ENCODE results near the gene TMOD4.

TMOD4 gene

GRCh38 chr1:151187205-151187604 is 11.4 kb upstream of the TMOD4 start:
- no peak for TF ChIP-seq CTCF (IDR thresholded peaks at IDR 0.05)

GRCh38 chr1:151184211-151184610 is 8.4 kb upstream of the TMOD4 start:
- no peak for TF ChIP-seq CTCF (IDR thresholded peaks at IDR 0.05)

- TF ChIP-seq CTCF (IDR thresholded peaks at IDR 0.05): no peak
These were observed 799 bp upstream of the TMOD4 start for GRCh38 chr1:151176514-151177045.

GRCh38 chr1:151175041-151175741 is 590 bp downstream of the TMOD4 start:
- TF ChIP-seq CTCF (IDR thresholded peaks at IDR 0.05): no peak

- TF ChIP-seq CTCF (IDR thresholded peaks at IDR 0.05): no peak
These were observed 4.6 kb downstream of the TMOD4 start for GRCh38 chr1:151171190-151171589.

- TF ChIP-seq CTCF (IDR thresholded peaks at IDR 0.05): no peak
These were observed 8.7 kb downstream of the TMOD4 start for GRCh38 chr1:151167116-151167515.

- no peak for TF ChIP-seq CTCF (IDR thresholded peaks at IDR 0.05)
These were observed 9.2 kb downstream of the TMOD4 start for GRCh38 chr1:151166505-151166956.

Data from LNCAP (cell line).